Parathyroid adenoma (tissue), 2 donors: ENCODE data around the gene GDPGP1.

ENCODE experiments used
- H2AFZ ChIP-seq: fragments of 300-600 bp; sonication (generic); one replicate; pipeline ENCODE4 v1.7.0; 2017; ENCODE audit warnings: antibody characterized with exemption, mild to moderate bottlenecking
- H3K27ac ChIP-seq: fragments of 300-600 bp; sonication (generic); one replicate; pipeline ENCODE4 v1.7.0; 2017
- H3K27me3 ChIP-seq: fragments of 300-600 bp; sonication (generic); one replicate; pipeline ENCODE4 v1.7.0; 2017; ENCODE audit warnings: low read length; ENCODE audit not compliant: control insufficient read depth, insufficient read depth
- H3K36me3 ChIP-seq: fragments of 300-600 bp; sonication (generic); one replicate; pipeline ENCODE4 v1.7.0; 2017; ENCODE audit warnings: low read length; ENCODE audit not compliant: control insufficient read depth, insufficient read depth
- H3K4me1 ChIP-seq: fragments of 300-600 bp; sonication (generic); one replicate; pipeline ENCODE4 v1.7.0; 2017; ENCODE audit warnings: control low read depth
- H3K4me2 ChIP-seq: fragments of 300-600 bp; sonication (generic); one replicate; pipeline ENCODE4 v1.7.0; 2017; ENCODE audit warnings: low read length
- H3K4me3 ChIP-seq: fragments of 300-600 bp; sonication (generic); one replicate; pipeline ENCODE4 v1.7.0; 2017; ENCODE audit warnings: low read depth, low read length
- H3K79me2 ChIP-seq: fragments of 300-600 bp; sonication (generic); one replicate; pipeline ENCODE4 v1.7.0; 2017; ENCODE audit warnings: control low read depth
- H3K9ac ChIP-seq: fragments of 300-600 bp; sonication (generic); one replicate; pipeline ENCODE4 v1.7.0; 2017; ENCODE audit warnings: mild to moderate bottlenecking
- H3K9me3 ChIP-seq: fragments of 300-600 bp; sonication (generic); one replicate; pipeline ENCODE4 v1.7.0; 2017; ENCODE audit warnings: low read length; ENCODE audit not compliant: control insufficient read depth
- TF ChIP-seq, protein P1 (sequence below): fragments of 300-600 bp; sonication (generic); IDR thresholded peaks from one replicate; pipeline ENCODE4 v1.7.0; 2017; ENCODE audit warnings: antibody characterized with exemption, mild to moderate bottlenecking
- donor health status: primary hyperparathyroidism.

The GDPGP1 gene

GRCh38 chr15:90203922-90204321, 30.1 kb upstream of the GDPGP1 start:
- Histone ChIP-seq H3K79me2 (peaks cover 25% of the 10 kb centered on the region), H3K4me1 (peaks cover 10% of the 10 kb centered on the region), H3K27me3 (no peaks in the 10 kb centered on the region), H3K9ac (no peak overlapping the region), H2AFZ (no peak overlapping the region), H3K36me3 (no peaks in the 10 kb centered on the region), H3K4me3 (no peak overlapping the region), H3K27ac (no peak overlapping the region), H3K9me3 (no peaks in the 10 kb centered on the region), H3K4me2 (no peak overlapping the region)
- TF ChIP-seq, protein P1, sequence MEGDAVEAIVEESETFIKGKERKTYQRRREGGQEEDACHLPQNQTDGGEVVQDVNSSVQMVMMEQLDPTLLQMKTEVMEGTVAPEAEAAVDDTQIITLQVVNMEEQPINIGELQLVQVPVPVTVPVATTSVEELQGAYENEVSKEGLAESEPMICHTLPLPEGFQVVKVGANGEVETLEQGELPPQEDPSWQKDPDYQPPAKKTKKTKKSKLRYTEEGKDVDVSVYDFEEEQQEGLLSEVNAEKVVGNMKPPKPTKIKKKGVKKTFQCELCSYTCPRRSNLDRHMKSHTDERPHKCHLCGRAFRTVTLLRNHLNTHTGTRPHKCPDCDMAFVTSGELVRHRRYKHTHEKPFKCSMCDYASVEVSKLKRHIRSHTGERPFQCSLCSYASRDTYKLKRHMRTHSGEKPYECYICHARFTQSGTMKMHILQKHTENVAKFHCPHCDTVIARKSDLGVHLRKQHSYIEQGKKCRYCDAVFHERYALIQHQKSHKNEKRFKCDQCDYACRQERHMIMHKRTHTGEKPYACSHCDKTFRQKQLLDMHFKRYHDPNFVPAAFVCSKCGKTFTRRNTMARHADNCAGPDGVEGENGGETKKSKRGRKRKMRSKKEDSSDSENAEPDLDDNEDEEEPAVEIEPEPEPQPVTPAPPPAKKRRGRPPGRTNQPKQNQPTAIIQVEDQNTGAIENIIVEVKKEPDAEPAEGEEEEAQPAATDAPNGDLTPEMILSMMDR, result no peak

GRCh38 chr15:90205050-90205848, 28.8 kb upstream of the GDPGP1 start:
- Histone ChIP-seq H3K4me3 (no peak overlapping the region), H3K4me1 (peaks cover 10% of the 10 kb centered on the region), H3K27me3 (no peaks in the 10 kb centered on the region), H3K9me3 (no peaks in the 10 kb centered on the region), H3K79me2 (peaks cover 31% of the 10 kb centered on the region), H3K9ac (no peak overlapping the region), H2AFZ (no peak overlapping the region), H3K4me2 (no peak overlapping the region), H3K36me3 (no peaks in the 10 kb centered on the region), H3K27ac (no peak overlapping the region)
- TF ChIP-seq, protein P1, result no peak

- Histone ChIP-seq H2AFZ (no peak overlapping the region), H3K79me2 (peaks cover 31% of the 10 kb centered on the region), H3K27me3 (no peaks in the 10 kb centered on the region), H3K9me3 (no peaks in the 10 kb centered on the region), H3K4me3 (no peak overlapping the region), H3K4me1 (peaks cover 16% of the 10 kb centered on the region), H3K9ac (no peak overlapping the region), H3K27ac (no peak overlapping the region), H3K4me2 (no peak overlapping the region), H3K36me3 (no peaks in the 10 kb centered on the region)
- TF ChIP-seq, protein P1, result no peak
Observed at GRCh38 chr15:90205886-90206285, 28.1 kb upstream of the GDPGP1 start.

DNA sequence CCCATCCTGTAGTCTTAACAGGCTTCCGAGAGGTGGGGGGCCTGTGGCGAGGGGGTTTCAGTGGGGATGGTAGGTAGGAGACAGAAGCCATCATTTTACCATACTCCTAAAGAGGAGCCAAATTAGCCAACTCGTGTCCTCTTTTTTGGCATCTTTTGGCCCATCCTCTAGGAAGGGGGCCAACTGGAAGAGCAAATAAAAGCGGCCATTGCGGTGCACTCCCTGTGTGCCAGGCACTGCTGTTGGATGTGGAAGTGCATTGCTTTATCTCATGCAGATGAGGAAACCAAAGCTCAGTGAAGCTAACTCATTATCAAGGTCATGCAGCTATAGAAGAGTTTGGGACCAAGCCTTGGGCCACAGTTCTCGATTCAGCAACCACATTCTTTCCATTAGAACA, 26.8 kb upstream of the GDPGP1 start:
- H3K4me2 ChIP-seq, result no peak overlapping the region
- TF ChIP-seq, protein P1, result no peak
- no peak overlapping the region for H2AFZ ChIP-seq
- H3K27me3 ChIP-seq, result no peaks in the 10 kb centered on the region
- no peaks in the 10 kb centered on the region for H3K36me3 ChIP-seq
- no peak overlapping the region for H3K27ac ChIP-seq
- H3K9ac ChIP-seq, result no peak overlapping the region
- no peak overlapping the region for H3K4me3 ChIP-seq
- H3K79me2 ChIP-seq, result peaks cover 31% of the 10 kb centered on the region
- H3K4me1 ChIP-seq, result peaks cover 28% of the 10 kb centered on the region
- no peaks in the 10 kb centered on the region for H3K9me3 ChIP-seq

GRCh38 chr15:90208356-90208755, 25.7 kb upstream of the GDPGP1 start:
- Histone ChIP-seq H3K4me2 (no peak overlapping the region), H3K4me1 (peaks cover 34% of the 10 kb centered on the region), H3K79me2 (peaks cover 28% of the 10 kb centered on the region), H3K36me3 (no peaks in the 10 kb centered on the region), H3K4me3 (no peak overlapping the region), H3K9ac (no peak overlapping the region), H3K9me3 (no peaks in the 10 kb centered on the region), H3K27ac (no peak overlapping the region), H2AFZ (no peak overlapping the region), H3K27me3 (no peaks in the 10 kb centered on the region)
- TF ChIP-seq, protein P1, result no peak
